H1 (cell line): ENCODE data around the gene RHCG. TPM values are rescaled to one million over a fixed set of nuclear protein-coding genes. Genes with fewer than 3 reads are reported as not detected.

Experiments
- CTCF ChIA-PET: fragments of 300-600 bp; sonication (Branson Sonifier 250); formaldehyde crosslinking; loops from one replicate; lab custom pipeline; 2021; ENCODE audit not compliant: partially characterized antibody; lab: Charles Lee
- POLR2A ChIA-PET: fragments of 300-600 bp; sonication (Branson Sonifier 250); formaldehyde crosslinking; loops from one replicate; lab custom pipeline; 2021; ENCODE audit warnings: inconsistent platforms; ENCODE audit not compliant: partially characterized antibody; lab: Charles Lee
- DNase-seq, 2 experiments: peaks; one replicate each; pipeline versions ENCODE4 v3.0.0 to v3.0.0-alpha.2; 2010 to 2022; ENCODE audit warnings: low spot score in 2 of 2, low read depth in 1 of 2, mixed read lengths in 1 of 2
- FAIRE-seq: peaks from 2 replicates; lab custom pipeline; 2011; peaks lifted over from hg19 to GRCh38; lab: Jason Lieb, UNC
- H2AFZ ChIP-seq: 2 replicates; pipeline ENCODE4 v1.8.1; 2012; ENCODE audit warnings: low read length, inconsistent platforms
- H2AK5ac ChIP-seq: 2 replicates; pipeline ENCODE4 v1.6.1; 2013; ENCODE audit warnings: low read depth, low read length
- H2BK120ac ChIP-seq: replicated peaks from 2 replicates; pipeline ENCODE3; 2013; ENCODE audit warnings: low read depth, low read length, inconsistent platforms
- H2BK12ac ChIP-seq: 2 replicates; pipeline ENCODE4 v1.6.1; 2013; ENCODE audit warnings: low read depth, low read length
- H2BK15ac ChIP-seq: 2 replicates; pipeline ENCODE4 v1.6.1; 2013; ENCODE audit warnings: low read length
- H2BK20ac ChIP-seq: 2 replicates; pipeline ENCODE4 v1.6.1; 2013; ENCODE audit warnings: low read length
- H2BK5ac ChIP-seq: 2 replicates; pipeline ENCODE4 v1.6.1; 2013; ENCODE audit warnings: low read depth, low read length
- H3K14ac ChIP-seq: 2 replicates; pipeline ENCODE4 v1.6.1; 2013; ENCODE audit warnings: inconsistent platforms; ENCODE audit not compliant: insufficient read length
- H3K18ac ChIP-seq: 2 replicates; pipeline ENCODE4 v1.6.1; 2013; ENCODE audit warnings: low read length; ENCODE audit errors: extremely low read depth
- H3K23ac ChIP-seq: 2 replicates; pipeline ENCODE4 v1.6.1; 2013; ENCODE audit warnings: inconsistent platforms; ENCODE audit not compliant: insufficient read length
- H3K23me2 ChIP-seq: 2 replicates; pipeline ENCODE4 v1.6.1; 2013; ENCODE audit warnings: low read depth, low read length
- H3K27ac ChIP-seq: 2 replicates; pipeline ENCODE4 v1.6.1; 2011; ENCODE audit warnings: low read depth, low read length, inconsistent platforms
- H3K27me3 ChIP-seq, 4 experiments: replicated peaks in 1 of 4; 1 replicate in 1 of 4; 2 replicates in 3 of 4; pipeline versions ENCODE4 v1.6.1 to v1.8.1; 2011 to 2013; ENCODE audit warnings: low read length in 3 of 4, mild to moderate bottlenecking in 3 of 4, inconsistent platforms in 2 of 4, mixed read lengths in 2 of 4, moderate library complexity in 1 of 4; ENCODE audit not compliant: control insufficient read depth in 3 of 4, insufficient read depth in 3 of 4; ENCODE audit errors: extremely low read depth in 1 of 4
- H3K36me3 ChIP-seq, 4 experiments: 2 replicates each; pipeline versions ENCODE4 v1.6.1 to v1.8.1; 2011 to 2013; ENCODE audit warnings: mild to moderate bottlenecking in 4 of 4, low read length in 3 of 4, moderate library complexity in 2 of 4, control low read depth in 1 of 4, inconsistent platforms in 1 of 4; ENCODE audit not compliant: insufficient read depth in 4 of 4, control insufficient read depth in 2 of 4
- H3K4ac ChIP-seq: replicated peaks from 2 replicates; pipeline ENCODE3; 2013; ENCODE audit warnings: low read length, low read depth, mixed read lengths, inconsistent platforms; ENCODE audit not compliant: insufficient read length
- H3K4me1 ChIP-seq, 4 experiments: replicated peaks in 1 of 4; 1 replicate in 1 of 4; 2 replicates in 3 of 4; pipeline versions ENCODE4 v1.6.1 to v1.8.1; 2011 to 2013; ENCODE audit warnings: low read length in 3 of 4, inconsistent platforms in 2 of 4, mixed read lengths in 1 of 4; ENCODE audit not compliant: insufficient read depth in 4 of 4, control insufficient read depth in 3 of 4
- H3K4me2 ChIP-seq, 2 experiments: 2 replicates each; pipeline versions ENCODE4 v1.6.1 to v1.8.1; 2011 to 2013; ENCODE audit warnings: low read depth in 2 of 2, low read length in 2 of 2, control low read depth in 1 of 2, inconsistent platforms in 1 of 2, mild to moderate bottlenecking in 1 of 2; ENCODE audit not compliant: insufficient read depth in 1 of 2
- H3K4me3 ChIP-seq, 4 experiments: fragments of 200-600, 300-600 bp in 1 of 4; sonication (generic), shearing (Covaris generic), sonication (Bioruptor Twin) in 1 of 4; 2 replicates each; pipeline versions ENCODE4 v1.5.1 to v1.8.1; 2011 to 2016; ENCODE audit warnings: low read length in 4 of 4, low read depth in 3 of 4, control low read depth in 2 of 4, inconsistent platforms in 2 of 4, mild to moderate bottlenecking in 2 of 4, mixed read lengths in 1 of 4, moderate library complexity in 1 of 4; ENCODE audit not compliant: insufficient read depth in 2 of 4; ENCODE audit errors: extremely low read depth in 1 of 4
- H3K56ac ChIP-seq: replicated peaks from 2 replicates; pipeline ENCODE3; 2013; ENCODE audit warnings: low read depth, mild to moderate bottlenecking, mixed read lengths, low read length, inconsistent platforms; ENCODE audit not compliant: insufficient read length
- H3K79me1 ChIP-seq: 2 replicates; pipeline ENCODE4 v1.6.1; 2013; ENCODE audit warnings: low read depth, low read length, control low read depth
- H3K79me2 ChIP-seq, 2 experiments: 2 replicates each; pipeline versions ENCODE4 v1.6.1 to v1.8.1; 2012 to 2013; ENCODE audit warnings: low read length in 2 of 2, mild to moderate bottlenecking in 2 of 2, inconsistent platforms in 1 of 2; ENCODE audit not compliant: insufficient read depth in 2 of 2, control insufficient read depth in 1 of 2
- H3K9ac ChIP-seq, 4 experiments: replicated peaks in 1 of 4; 1 replicate in 1 of 4; 2 replicates in 3 of 4; pipeline versions ENCODE4 v1.6.1 to v1.8.1; 2011 to 2013; ENCODE audit warnings: low read depth in 3 of 4, low read length in 3 of 4, control low read depth in 2 of 4, mild to moderate bottlenecking in 2 of 4, moderate library complexity in 2 of 4, inconsistent platforms in 1 of 4; ENCODE audit errors: extremely low read depth in 1 of 4
- H3K9me3 ChIP-seq, 2 experiments: 2 replicates each; pipeline versions ENCODE4 v1.6.1 to v1.8.1; 2012 to 2013; ENCODE audit warnings: mild to moderate bottlenecking in 2 of 2, moderate library complexity in 2 of 2, control low read depth in 1 of 2, inconsistent platforms in 1 of 2, low read depth in 1 of 2, low read length in 1 of 2, mixed read lengths in 1 of 2; ENCODE audit not compliant: insufficient read depth in 2 of 2
- H4K20me1 ChIP-seq, 2 experiments: replicated peaks in 1 of 2; 2 replicates each; pipeline versions ENCODE3 to v1.8.1; 2011 to 2013; ENCODE audit warnings: inconsistent platforms in 2 of 2, low read length in 2 of 2, mild to moderate bottlenecking in 1 of 2; ENCODE audit not compliant: insufficient read depth in 2 of 2, control insufficient read depth in 1 of 2
- H4K5ac ChIP-seq: 2 replicates; pipeline ENCODE4 v1.6.1; 2013; ENCODE audit warnings: low read length, low read depth, mixed read lengths, inconsistent platforms; ENCODE audit not compliant: insufficient read length
- H4K8ac ChIP-seq: 2 replicates; pipeline ENCODE4 v1.8.0; 2013; ENCODE audit warnings: mild to moderate bottlenecking, moderate library complexity, low read length, inconsistent platforms; ENCODE audit not compliant: insufficient read depth; ENCODE audit errors: extremely low read depth
- H4K91ac ChIP-seq: replicated peaks from 2 replicates; pipeline ENCODE3; 2013; ENCODE audit warnings: low read length, mixed read lengths, inconsistent platforms; ENCODE audit not compliant: insufficient read length
- HDAC6 ChIP-seq: IDR thresholded peaks from one replicate; pipeline ENCODE4 v1.7.1; 2012; ENCODE audit warnings: low read depth, mild to moderate bottlenecking, inconsistent platforms, low read length, moderate library complexity
- WGBS, 2 experiments: shearing (Covaris generic) in 1 of 2; methylation state at CpG; one replicate each; pipeline versions ENCODE4 v1.1.6 to v1.1.7; 2013 to 2015; ENCODE audit warnings: low lambda C conversion rate in 2 of 2, mixed read lengths in 2 of 2, inconsistent platforms in 1 of 2, low coverage in 1 of 2, missing lambda C conversion rate in 1 of 2; ENCODE audit not compliant: insufficient replicate concordance in 2 of 2, insufficient coverage in 1 of 2, insufficient read length in 1 of 2; ENCODE audit errors: extremely low coverage in 1 of 2, missing lambda C conversion rate in 1 of 2; 5-methylcytosine and 5-hydroxymethylcytosine counted together
- polyA plus RNA-seq, 7 experiments: library from polyadenylated mRNA; depleted of rRNA in 3 of 7; stranded (reverse) in 5 of 7; unstranded in 2 of 7; fragments of >200 nt in 5 of 7; fragments of 200-250 nt in 2 of 7; gene quantifications; 1 replicate in 5 of 7; 2 replicates in 1 of 7; 4 replicates in 1 of 7; pipeline versions ENCODE4 v1.2.1 to v1.2.3, GENCODE V29; 2011 to 2013; ENCODE audit warnings: missing spikeins in 2 of 7, mixed read lengths in 2 of 7
- total RNA-seq: library from RNA; stranded (reverse); fragmentation: NEBNext Ultra II Directional; extraction: Animal tissue kit (Norgen Biotek cat#: 25700); gene quantifications from 2 replicates; pipeline ENCODE4 v1.2.1, GENCODE V29; 2021
- TF ChIP-seq, protein P1 (sequence below): IDR thresholded peaks from 2 replicates; pipeline ENCODE4 v1.6.1; 2011; ENCODE audit warnings: low read depth, mild to moderate bottlenecking, low read length; ENCODE audit not compliant: insufficient read depth
- TF ChIP-seq, protein P2 (sequence below): IDR thresholded peaks from 2 replicates; pipeline ENCODE4 v1.6.1; 2011; ENCODE audit warnings: low read length, improper control_type of control experiment

Gene RHCG
- total and polyA plus RNA-seq, 2 of the 8 experiments (the other 6 are each of a cell fraction or from before 2014, with no cell fraction given), result 0.68 TPM; not detected in 1

DNA sequence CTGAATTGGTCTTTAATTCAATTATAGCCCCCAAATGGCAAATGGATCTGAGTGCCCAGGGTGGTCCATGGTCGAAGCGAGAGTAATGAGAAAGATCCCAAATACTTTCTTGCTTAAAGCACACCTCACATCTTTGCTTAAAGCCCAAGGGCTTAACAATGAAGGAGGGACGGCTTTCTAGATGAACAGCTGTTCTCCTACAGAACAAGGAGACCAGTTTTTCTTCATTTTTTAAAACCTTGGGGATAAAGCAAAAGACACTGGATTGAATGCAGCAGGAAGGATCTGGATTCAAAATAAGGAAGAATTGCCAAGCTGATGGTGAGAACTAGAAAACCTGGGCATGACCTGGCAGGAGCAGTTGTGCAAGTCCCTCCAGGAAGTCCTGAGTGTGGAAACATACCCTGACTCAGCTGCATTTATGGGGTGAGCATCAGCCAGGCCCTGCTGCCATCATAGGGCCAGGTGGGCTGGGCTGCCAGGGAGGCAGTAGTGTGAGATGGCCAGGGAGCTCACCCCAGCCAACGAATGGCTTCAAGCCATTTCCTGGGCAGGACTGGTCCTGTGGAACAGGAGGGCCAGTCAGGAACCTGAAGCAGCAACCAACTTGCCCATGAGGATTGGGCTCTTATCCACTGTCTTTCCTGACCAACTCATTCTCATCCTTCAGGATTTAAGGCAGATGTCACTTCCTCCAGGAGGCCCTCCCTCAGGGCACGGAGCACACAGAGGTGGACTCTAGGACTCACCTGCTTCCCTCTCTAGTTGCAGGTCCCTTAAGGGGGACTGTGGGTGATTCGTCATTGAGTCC, 18.4 kb upstream of the RHCG start:
- Histone ChIP-seq H3K56ac (no peak overlapping the region), H3K4me2 (no peak overlapping the region), H2BK15ac (no peak overlapping the region), H3K27ac (no peak overlapping the region), H2AK5ac (no peak overlapping the region), H4K20me1 (no peaks in the 10 kb centered on the region), H2BK5ac (no peak overlapping the region), H3K9ac (no peak overlapping the region), H2BK12ac (peak overlapping the region; percentile 27; the same call in 1 of the 2 replicates), H3K4me1 (no peaks in the 10 kb centered on the region), H3K18ac (no peak overlapping the region), H4K91ac (no peak overlapping the region), H2AFZ (0 out of 2 replicates have a peak overlapping the region, but pooled peaks have one; percentile 3), H3K79me1 (no peaks in the 10 kb centered on the region), H3K23me2 (no peaks in the 10 kb centered on the region), H3K23ac (no peak overlapping the region), H4K5ac (no peak overlapping the region), H3K36me3 (no peaks in the 10 kb centered on the region), H3K14ac (no peak overlapping the region), H3K9me3 (no peaks in the 10 kb centered on the region), H2BK120ac (no peak overlapping the region), H3K27me3 (no peaks in the 10 kb centered on the region; a peak in 1 of 7 replicates), H3K79me2 (no peaks in the 10 kb centered on the region), H2BK20ac (no peak overlapping the region), H3K4ac (no peak overlapping the region), H4K8ac (no peak overlapping the region), H3K4me3 (no peak overlapping the region)
- ChIA-PET POLR2A (no interaction called here), CTCF (interaction anchor here (0.8 to 1.9 kb wide), 6 partner anchors 10 to 157 kb away, joined by 3 to 14 read pairs (median 4); partner anchors contain the start of gene RHCG)
- 91% methylated on average over 6 of the region's 6 CpGs; no CpG with 5 or more reads in 1 of the 2 experiments for WGBS, 2 experiments
- FAIRE-seq, result no peak
- TF ChIP-seq, protein P1, sequence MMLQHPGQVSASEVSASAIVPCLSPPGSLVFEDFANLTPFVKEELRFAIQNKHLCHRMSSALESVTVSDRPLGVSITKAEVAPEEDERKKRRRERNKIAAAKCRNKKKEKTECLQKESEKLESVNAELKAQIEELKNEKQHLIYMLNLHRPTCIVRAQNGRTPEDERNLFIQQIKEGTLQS, result no peak
- TF ChIP-seq HDAC6, result no peak
- TF ChIP-seq, protein P2, sequence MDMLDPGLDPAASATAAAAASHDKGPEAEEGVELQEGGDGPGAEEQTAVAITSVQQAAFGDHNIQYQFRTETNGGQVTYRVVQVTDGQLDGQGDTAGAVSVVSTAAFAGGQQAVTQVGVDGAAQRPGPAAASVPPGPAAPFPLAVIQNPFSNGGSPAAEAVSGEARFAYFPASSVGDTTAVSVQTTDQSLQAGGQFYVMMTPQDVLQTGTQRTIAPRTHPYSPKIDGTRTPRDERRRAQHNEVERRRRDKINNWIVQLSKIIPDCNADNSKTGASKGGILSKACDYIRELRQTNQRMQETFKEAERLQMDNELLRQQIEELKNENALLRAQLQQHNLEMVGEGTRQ, result no peak
- DNase-seq, result no peak
